HCT116 (cell line): ENCODE results near the gene IGFBPL1. TPM values are rescaled to one million over a fixed set of nuclear protein-coding genes. Genes with fewer than 3 reads are reported as not detected.

Experiments
- ATAC-seq: fragments of 200-7000 bp; cut with Tn5 transposase; 2 replicates; pipeline ENCODE4 v1.9.1; 2020; ENCODE audit warnings: mild to moderate bottlenecking, moderate library complexity
- BruUV-seq: library from RNA; stranded (reverse); fragments of 400-500 nt; replicated peaks from 2 replicates; lab custom pipeline; 2021; lab: Mats Ljungman, UMichigan
- CTCF ChIA-PET: fragments of 300-600 bp; sonication (Branson Sonifier 250); formaldehyde crosslinking; loops from one replicate; lab custom pipeline; 2021; ENCODE audit warnings: antibody characterized with exemption; lab: Charles Lee
- POLR2A ChIA-PET: fragments of 300-600, 350-600 bp; sonication (Branson Sonifier 250); formaldehyde crosslinking; loops from one replicate; lab custom pipeline; 2021; ENCODE audit warnings: antibody characterized with exemption; lab: Charles Lee
- RAD21 ChIA-PET, 2 experiments: fragments of 300-600 bp; sonication (Branson Sonifier 250); formaldehyde crosslinking; loops; one replicate each; lab custom pipeline; 2023; ENCODE audit warnings: low total read pairs in 2 of 2; ENCODE audit not compliant: uncharacterized antibody in 2 of 2, unreplicated experiment in 2 of 2, low non-redundant PET in 1 of 2; lab: Charles Lee
- DNase-seq: peaks from one replicate; pipeline ENCODE4 v3.0.0-alpha.2; 2010; ENCODE audit warnings: low read depth, low spot score
- H2AFZ ChIP-seq: fragments of 200-600 bp; shearing (Covaris generic), sonication (generic); 2 replicates; pipeline ENCODE4 v1.6.1; 2017; ENCODE audit warnings: low read depth, mixed run types, mixed read lengths, antibody characterized with exemption, low read length; ENCODE audit not compliant: poor library complexity, severe bottlenecking
- H3K27ac ChIP-seq: 2 replicates; pipeline ENCODE4 v1.5.1; 2012; ENCODE audit warnings: low read depth, low read length
- H3K27me3 ChIP-seq: fragments of 200-600 bp; sonication (generic); 2 replicates; pipeline ENCODE4 v1.6.1; 2016; ENCODE audit warnings: mixed run types, low read length, mixed read lengths; ENCODE audit not compliant: insufficient read depth
- H3K36me3 ChIP-seq, 2 experiments: fragments of 200-500 bp in 1 of 2; fragments of 200-600 bp in 1 of 2; sonication (Bioruptor generic) in 1 of 2; sonication (generic) in 1 of 2; 2 replicates each; pipeline versions ENCODE4 v1.5.1 to v1.6.1; 2014 to 2016; ENCODE audit warnings: low read length in 2 of 2, inconsistent platforms in 1 of 2, mixed read lengths in 1 of 2, mixed run types in 1 of 2; ENCODE audit not compliant: insufficient read depth in 2 of 2, control insufficient read depth in 1 of 2
- H3K4me1 ChIP-seq, 2 experiments: fragments of 200-600 bp in 1 of 2; sonication (generic) in 1 of 2; 2 replicates each; pipeline versions ENCODE4 v1.5.1 to v1.6.1; 2012 to 2017; ENCODE audit warnings: low read length in 2 of 2, inconsistent platforms in 1 of 2, mild to moderate bottlenecking in 1 of 2, mixed read lengths in 1 of 2, mixed run types in 1 of 2, moderate library complexity in 1 of 2; ENCODE audit not compliant: insufficient read depth in 2 of 2, control insufficient read depth in 1 of 2
- H3K4me2 ChIP-seq: fragments of 200-600 bp; sonication (generic); 2 replicates; pipeline ENCODE4 v1.6.1; 2017; ENCODE audit warnings: mixed run types, low read length, mixed read lengths
- H3K4me3 ChIP-seq, 2 experiments: fragments of 200-600 bp in 1 of 2; sonication (generic) in 1 of 2; replicated peaks in 1 of 2; 2 replicates each; pipeline ENCODE4 v1.5.1; 2011 to 2016; ENCODE audit warnings: low read length in 2 of 2, control low read depth in 1 of 2, low read depth in 1 of 2, mild to moderate bottlenecking in 1 of 2, mixed read lengths in 1 of 2, mixed run types in 1 of 2
- H3K79me2 ChIP-seq: fragments of 200-600 bp; sonication (generic); 2 replicates; pipeline ENCODE4 v1.6.1; 2017; ENCODE audit warnings: mild to moderate bottlenecking, mixed run types, low read length, moderate library complexity, mixed read lengths; ENCODE audit not compliant: insufficient read depth
- H3K9ac ChIP-seq: fragments of 200-600 bp; sonication (generic); 2 replicates; pipeline ENCODE4 v1.6.1; 2016; ENCODE audit warnings: low read length, mixed read lengths
- H3K9me2 ChIP-seq: fragments of 200-600 bp; sonication (generic), shearing (Covaris generic); 2 replicates; pipeline ENCODE4 v1.6.1; 2017; ENCODE audit warnings: mixed run types, mild to moderate bottlenecking, moderate library complexity; ENCODE audit not compliant: insufficient read depth
- H3K9me3 ChIP-seq, 2 experiments: fragments of 200-500 bp in 1 of 2; fragments of 200-600 bp in 1 of 2; sonication (Bioruptor generic) in 1 of 2; sonication (generic) in 1 of 2; 2 replicates each; pipeline ENCODE4 v1.6.1; 2014 to 2017; ENCODE audit warnings: low read length in 2 of 2, mixed read lengths in 2 of 2, inconsistent platforms in 1 of 2, low read depth in 1 of 2, mild to moderate bottlenecking in 1 of 2, mixed run types in 1 of 2, moderate library complexity in 1 of 2; ENCODE audit not compliant: control insufficient read depth in 1 of 2, insufficient read depth in 1 of 2
- H4K20me1 ChIP-seq: fragments of 200-600 bp; sonication (generic), shearing (Covaris generic); 2 replicates; pipeline ENCODE4 v1.6.1; 2017; ENCODE audit warnings: mixed run types, mild to moderate bottlenecking, moderate library complexity; ENCODE audit not compliant: insufficient read depth
- CBX3 ChIP-seq: IDR thresholded peaks from 2 replicates; pipeline ENCODE4 v1.6.1; 2012; ENCODE audit warnings: low read depth
- CEBPB ChIP-seq: IDR thresholded peaks from 2 replicates; pipeline ENCODE4 v1.6.1; 2012; ENCODE audit warnings: low read depth
- EGR1 ChIP-seq: IDR thresholded peaks from 2 replicates; pipeline ENCODE4 v1.6.1; 2012; ENCODE audit warnings: low read depth
- ELF1 ChIP-seq: IDR thresholded peaks from 2 replicates; pipeline ENCODE4 v1.6.1; 2012; ENCODE audit warnings: low read depth, borderline replicate concordance
- FOSL1 ChIP-seq: IDR thresholded peaks from 2 replicates; pipeline ENCODE4 v1.6.1; 2012; ENCODE audit warnings: low read depth
- MAX ChIP-seq: IDR thresholded peaks from 2 replicates; pipeline ENCODE4 v1.6.1; 2012
- POLR2A ChIP-seq: IDR thresholded peaks from 2 replicates; pipeline ENCODE4 v1.7.0; 2011; ENCODE audit warnings: borderline replicate concordance; ENCODE audit not compliant: insufficient read depth, insufficient read length; ENCODE audit errors: extremely low read depth
- POLR2AphosphoS5 ChIP-seq: IDR thresholded peaks from 2 replicates; pipeline ENCODE4 v1.6.1; 2011; ENCODE audit warnings: mild to moderate bottlenecking, low read depth, low read length, moderate library complexity
- RAD21 ChIP-seq: IDR thresholded peaks from 2 replicates; pipeline ENCODE4 v1.6.1; 2012; ENCODE audit warnings: low read depth, mild to moderate bottlenecking
- REST ChIP-seq: IDR thresholded peaks from 2 replicates; pipeline ENCODE4 v1.6.1; 2012; ENCODE audit warnings: low read depth
- SIN3A ChIP-seq: IDR thresholded peaks from 2 replicates; pipeline ENCODE4 v1.6.1; 2012; ENCODE audit warnings: low read depth
- SP1 ChIP-seq: IDR thresholded peaks from 2 replicates; pipeline ENCODE4 v1.6.1; 2012; ENCODE audit warnings: low read depth
- SRF ChIP-seq: IDR thresholded peaks from 2 replicates; pipeline ENCODE4 v1.6.1; 2012; ENCODE audit warnings: low read depth
- TCF7L2 ChIP-seq: IDR thresholded peaks from 2 replicates; pipeline ENCODE4 v1.7.0; 2011; ENCODE audit warnings: borderline replicate concordance, inconsistent platforms; ENCODE audit not compliant: insufficient read depth, insufficient read length; ENCODE audit errors: extremely low read depth
- YY1 ChIP-seq: IDR thresholded peaks from 2 replicates; pipeline ENCODE4 v1.6.1; 2011; ENCODE audit warnings: low read length, low read depth, moderate library complexity, mild to moderate bottlenecking; ENCODE audit not compliant: insufficient replicate concordance; ENCODE audit errors: extremely low read depth
- ZBTB33 ChIP-seq: IDR thresholded peaks from 2 replicates; pipeline ENCODE4 v1.6.1; 2011; ENCODE audit warnings: mild to moderate bottlenecking, low read length, moderate library complexity; ENCODE audit not compliant: insufficient replicate concordance; ENCODE audit errors: extremely low read depth
- intact Hi-C: fragments of 100-400 bp; cut with micrococcal nuclease; formaldehyde crosslinking; loops from 2 replicates; pipeline ENCODE4 v1.10.0; 2022
- total RNA-seq: library from RNA; stranded (reverse); gene quantifications from one replicate; pipeline ENCODE4 v1.2.1, GENCODE V29; 2021; ENCODE audit not compliant: unreplicated experiment

Gene IGFBPL1
- total RNA-seq, 1 experiment from 2014 or later: not detected

GRCh38 chr9:38443181-38443580 lies 18.9 kb upstream of the IGFBPL1 start:
- 0 out of 2 replicates have a peak, but pooled peaks have one; percentile 46 for ATAC-seq
- Histone ChIP-seq H3K9me3 (no peaks in the 10 kb centered on the region), H3K27me3 (no peaks in the 10 kb centered on the region; the same call in 1 of the 2 replicates), H3K79me2 (no peaks in the 10 kb centered on the region), H3K4me2 (peak overlapping the region; percentile 0; the same call in 1 of the 2 replicates), H2AFZ (peak overlapping the region; percentile 16), H3K4me1 (peaks cover 0 to 9% of the 10 kb centered on the region in 2 experiments; a peak in 1 of 4 replicates), H3K4me3 (no peak overlapping the region), H4K20me1 (no peaks in the 10 kb centered on the region), H3K27ac (no peak overlapping the region), H3K9ac (no peak overlapping the region), H3K36me3 (no peaks in the 10 kb centered on the region), H3K9me2 (no peaks in the 10 kb centered on the region)
- intact Hi-C loops: no loop called here
- BruUV-seq: no TSS peak
- TF ChIP-seq REST: no peak
- TF ChIP-seq RAD21: no peak
- ChIA-PET RAD21 (no interaction called here), POLR2A (no interaction called here), CTCF (no interaction called here)
- DNase-seq: no peak

GRCh38 chr9:38442473-38443096 lies 18.3 kb upstream of the IGFBPL1 start:
- no TSS peak for BruUV-seq
- ChIA-PET POLR2A (no interaction called here), CTCF (no interaction called here), RAD21 (no interaction called here)
- no peaks in the 10 kb centered on the region for H3K36me3 ChIP-seq
- no peaks in the 10 kb centered on the region; the same call in 1 of the 2 replicates for H3K27me3 ChIP-seq
- H2AFZ ChIP-seq: peak overlapping the region; percentile 16
- peaks cover 0 to 9% of the 10 kb centered on the region in 2 experiments; a peak in 1 of 4 replicates for H3K4me1 ChIP-seq
- no peak overlapping the region for H3K27ac ChIP-seq
- DNase-seq (no peak), ATAC-seq (0 out of 2 replicates have a peak, but pooled peaks have one; percentile 14)
- intact Hi-C loops: no loop called here
- H3K4me3 ChIP-seq: no peak overlapping the region
- no peaks in the 10 kb centered on the region for H3K9me3 ChIP-seq
- H3K9me2 ChIP-seq: no peaks in the 10 kb centered on the region
- no peak overlapping the region for H3K9ac ChIP-seq
- no peak overlapping the region for H3K4me2 ChIP-seq
- H4K20me1 ChIP-seq: no peaks in the 10 kb centered on the region
- no peaks in the 10 kb centered on the region for H3K79me2 ChIP-seq
- TF ChIP-seq EGR1 (no peak), YY1 (no peak), CBX3 (no peak), SRF (no peak), FOSL1 (no peak), TCF7L2 (no peak), CEBPB (no peak), ZBTB33 (no peak), POLR2AphosphoS5 (no peak), MAX (no peak), SIN3A (no peak), POLR2A (no peak), ELF1 (no peak), SP1 (no peak)
